HG03565 (cell line): Measurements from ENCODE around the gene SCCPDH.
"Not testable (repeated sequence)": the region's sequence is repeated elsewhere in the genome, so short reads cannot be mapped to it uniquely, and the experiment has no call there.

Experiments
- ATAC-seq: cut with Tn5 transposase; IDR thresholded peaks from one replicate; pipeline ENCODE4 v1.9.1; 2021; ENCODE audit warnings: mild to moderate bottlenecking, moderate library complexity; ENCODE audit not compliant: unreplicated experiment

SCCPDH gene

GRCh38 chr1:246797597-246797996 lies 73.4 kb downstream of the SCCPDH start:
- no peak for ATAC-seq

GRCh38 chr1:246798107-246798506 lies 73.9 kb downstream of the SCCPDH start:
- no peak for ATAC-seq

- no peak for ATAC-seq
Observed at GRCh38 chr1:246798606-246799496, 74.6 kb downstream of the SCCPDH start.

GRCh38 chr1:246800356-246800755 lies 76.1 kb downstream of the SCCPDH start:
- ATAC-seq: no peak

- ATAC-seq: no peak
Observed at GRCh38 chr1:246800756-246801155, 76.5 kb downstream of the SCCPDH start.

- no peak for ATAC-seq
Observed at GRCh38 chr1:246801241-246802020, 77.2 kb downstream of the SCCPDH start.

GRCh38 chr1:246803373-246803772 lies 79.2 kb downstream of the SCCPDH start:
- ATAC-seq: no peak

- no peak for ATAC-seq
Observed at GRCh38 chr1:246803883-246804282, 79.7 kb downstream of the SCCPDH start.

- ATAC-seq: no peak
Observed at GRCh38 chr1:246805135-246805716, 81.0 kb downstream of the SCCPDH start.

- no peak for ATAC-seq
Observed at GRCh38 chr1:246809473-246809872, 85.3 kb downstream of the SCCPDH start.

- no peak for ATAC-seq
Observed at GRCh38 chr1:246811985-246812384, 87.8 kb downstream of the SCCPDH start.

GRCh38 chr1:246813325-246813724 lies 89.1 kb downstream of the SCCPDH start:
- not testable (repeated sequence) for ATAC-seq

- no peak for ATAC-seq
Observed at GRCh38 chr1:246814890-246815289, 90.7 kb downstream of the SCCPDH start.

- peak; percentile 56 for ATAC-seq
Observed at GRCh38 chr1:246815693-246816270, 91.6 kb downstream of the SCCPDH start.
